NCI-H2196 (cell line): ENCODE measurements around the gene RAD51B.
"Not testable (repeated sequence)": the region's sequence is repeated elsewhere in the genome, so short reads cannot be mapped to it uniquely, and the experiment has no call there.

Experiments
- DNase-seq: peaks from one replicate; lab custom pipeline; 2025; ENCODE audit not compliant: unreplicated experiment; lab: John Stamatoyannopoulos, UW

Gene RAD51B

DNA sequence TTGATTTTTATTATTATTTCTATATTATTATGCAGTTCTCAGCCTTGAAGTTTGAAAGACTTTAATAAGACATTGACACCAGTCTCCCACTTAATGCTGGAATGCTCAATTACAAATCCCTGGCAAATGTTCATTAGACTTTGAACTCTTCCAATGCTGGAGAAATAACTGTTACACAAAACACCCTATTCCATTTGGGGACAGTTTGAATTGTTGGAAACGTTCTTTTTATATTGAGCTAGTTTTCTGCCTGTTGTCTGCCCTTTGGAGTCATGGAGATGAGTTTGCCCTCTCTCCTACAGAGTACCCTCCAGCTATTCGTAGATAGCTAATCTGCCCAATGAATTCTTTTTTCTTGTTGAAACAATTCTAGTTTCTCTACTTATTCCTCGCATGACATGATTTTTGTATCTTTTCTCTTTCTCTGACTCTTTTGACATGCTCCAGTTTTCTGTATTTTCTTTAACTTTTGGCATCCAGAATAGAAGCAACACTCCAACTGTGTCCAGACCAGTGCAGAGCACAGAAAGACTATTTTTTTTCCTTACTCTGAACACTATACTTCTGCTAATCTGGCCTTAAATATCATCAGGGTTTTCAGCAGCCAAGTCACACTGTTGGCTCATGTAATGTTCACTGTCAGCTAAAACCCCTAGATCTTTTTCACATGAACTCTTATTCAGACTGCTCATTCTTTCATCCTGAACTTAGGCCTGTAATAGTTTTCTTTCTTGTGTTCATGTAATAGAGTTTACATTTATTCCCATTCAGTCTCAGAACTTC is 379.3 kb downstream of the RAD51B start:
- DNase-seq: no peak

GRCh38 chr14:68199554-68200151 is 380.1 kb downstream of the RAD51B start:
- DNase-seq: no peak

DNA sequence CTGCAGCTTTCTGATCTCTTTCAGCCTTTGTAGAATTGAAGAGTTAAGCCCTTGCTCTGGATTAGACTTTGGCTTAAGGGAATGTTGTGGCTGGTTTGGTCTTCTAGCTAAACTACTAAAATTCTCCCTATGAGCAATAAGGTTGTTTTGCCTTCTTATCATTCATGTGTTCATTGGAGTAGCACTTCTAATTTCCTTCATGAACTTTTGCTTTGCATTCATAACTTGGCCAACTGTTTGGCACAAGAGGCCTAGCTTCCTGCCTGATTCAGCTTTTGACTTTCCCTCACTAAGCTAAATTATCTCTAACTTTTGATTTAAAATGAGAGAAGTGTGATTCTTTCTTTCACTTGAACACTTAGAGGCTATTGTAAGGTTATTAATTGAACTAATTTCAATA is 384.3 kb downstream of the RAD51B start:
- DNase-seq: no peak

- no peak for DNase-seq
Observed at GRCh38 chr14:68208218-68208617, 388.6 kb downstream of the RAD51B start.

DNA sequence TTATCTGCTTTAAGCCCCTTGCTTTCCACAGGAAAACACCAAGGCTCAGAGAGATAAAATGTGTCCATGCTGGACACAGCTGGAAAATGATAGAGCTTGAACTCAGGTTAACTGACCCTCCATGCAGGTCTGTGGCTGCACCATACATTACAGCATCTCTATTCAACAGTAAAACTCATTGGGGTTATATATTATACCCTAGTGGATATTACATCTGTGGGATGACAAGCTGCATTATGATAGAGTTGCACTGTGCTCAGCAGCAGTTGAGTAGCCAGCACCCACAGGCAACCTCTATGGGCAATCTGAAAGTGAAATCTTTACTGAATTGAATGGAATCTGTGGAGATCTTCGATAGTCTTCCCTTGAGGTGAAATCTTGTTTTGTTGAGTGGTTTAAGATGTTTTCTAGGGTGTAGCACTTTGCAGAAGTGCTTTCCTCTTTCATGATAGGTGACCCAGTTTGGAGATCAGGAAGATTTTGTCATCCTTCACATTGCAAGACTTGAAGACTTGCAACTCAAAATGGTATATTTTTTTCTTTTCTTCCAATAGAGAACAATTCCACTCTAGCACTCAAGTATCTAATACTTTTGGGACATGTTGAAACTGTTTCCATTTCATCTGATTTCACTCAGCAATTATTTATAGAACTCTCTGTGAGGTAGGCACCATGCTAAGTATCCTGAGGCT is 389.2 kb downstream of the RAD51B start:
- DNase-seq: no peak

DNA sequence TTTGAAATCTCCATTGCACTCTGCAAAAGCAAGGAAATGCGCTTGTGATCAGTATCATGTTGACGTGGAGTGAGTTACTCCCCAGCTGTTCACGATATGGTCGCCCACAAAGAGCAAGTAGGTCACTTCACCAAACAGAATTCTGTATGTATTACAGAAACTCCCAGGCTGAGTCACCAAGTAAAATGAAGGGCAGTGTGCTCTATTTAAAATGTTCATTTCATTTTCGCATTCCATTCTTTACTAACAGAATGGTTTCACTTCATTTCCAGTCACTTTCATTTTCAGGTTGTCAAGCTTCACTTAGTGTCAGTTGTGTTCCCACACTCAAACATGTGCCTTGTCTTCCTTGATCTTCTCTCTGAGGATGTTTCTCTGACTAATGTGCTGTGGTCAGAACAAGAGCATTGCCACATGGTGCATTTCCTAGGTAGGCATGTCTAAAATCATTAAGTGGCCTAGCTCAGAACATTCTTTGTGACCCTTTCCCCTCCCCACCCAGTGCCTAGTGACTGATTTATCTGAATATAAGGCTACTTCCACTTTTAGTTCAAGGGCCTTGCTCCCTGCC is 391.2 kb downstream of the RAD51B start:
- DNase-seq: no peak

- no peak for DNase-seq
Observed at GRCh38 chr14:68211421-68211820, 391.8 kb downstream of the RAD51B start.

GRCh38 chr14:68211886-68212285 is 392.3 kb downstream of the RAD51B start:
- no peak for DNase-seq

DNA sequence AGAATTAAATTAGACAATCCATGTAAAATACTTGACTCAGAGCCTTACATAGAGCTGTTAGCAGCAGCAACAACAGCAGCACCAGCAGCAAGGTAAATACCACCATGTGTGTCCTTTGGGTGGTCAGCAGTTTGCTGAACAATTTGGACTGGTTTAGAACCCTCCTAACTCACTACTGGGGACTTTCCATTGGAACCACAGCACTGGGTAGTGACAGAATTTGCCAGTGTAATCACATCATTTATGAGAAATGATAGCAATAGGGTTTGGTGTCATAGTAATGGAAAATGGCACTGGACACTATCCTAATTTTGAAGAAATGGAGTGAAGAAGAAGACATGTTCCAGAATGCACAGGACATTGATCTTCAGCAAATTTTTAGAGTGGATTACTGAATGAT is 392.8 kb downstream of the RAD51B start:
- no peak for DNase-seq

DNA sequence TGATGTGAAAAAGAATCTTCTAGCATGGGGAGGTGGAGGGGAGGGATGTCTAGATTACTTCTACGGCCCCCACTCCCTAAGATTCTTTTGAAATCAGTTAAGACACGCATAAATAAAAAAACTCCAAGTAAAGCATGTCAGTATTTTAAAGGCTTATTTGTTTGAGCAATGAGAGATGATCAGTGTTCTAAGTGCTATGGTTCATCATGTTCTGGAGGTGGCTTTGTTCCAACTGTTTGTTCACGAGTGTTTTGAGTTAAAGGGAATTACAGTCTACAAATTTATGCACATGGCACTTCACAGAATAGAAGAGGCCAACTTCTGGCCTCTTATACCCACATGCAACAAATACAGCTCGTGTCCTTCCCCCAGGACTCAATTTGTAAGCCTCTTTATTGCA is 394.9 kb downstream of the RAD51B start:
- DNase-seq: no peak

- no peak for DNase-seq
Observed at GRCh38 chr14:68215629-68216028, 396.1 kb downstream of the RAD51B start.

DNA sequence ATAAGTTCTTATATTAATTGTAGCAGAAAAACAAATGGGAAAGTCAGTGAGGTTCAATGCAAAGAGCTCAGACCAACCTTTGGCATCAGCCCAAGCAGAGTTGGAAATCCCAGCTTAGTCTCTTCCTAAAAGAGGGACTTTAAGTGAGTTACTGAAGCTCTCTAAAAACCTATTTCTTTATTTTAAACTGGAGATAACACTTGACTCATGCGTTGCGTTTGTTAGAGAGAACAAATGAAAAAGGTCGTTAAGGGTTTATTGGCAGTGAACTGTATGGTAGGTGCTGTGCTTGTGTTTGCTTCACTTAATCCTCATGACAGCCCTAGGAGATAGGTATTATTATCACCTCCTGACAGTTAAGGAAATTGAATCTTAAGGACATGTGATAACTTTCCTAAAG is 396.5 kb downstream of the RAD51B start:
- DNase-seq: no peak

GRCh38 chr14:68216957-68217356 is 397.4 kb downstream of the RAD51B start:
- DNase-seq: no peak

DNA sequence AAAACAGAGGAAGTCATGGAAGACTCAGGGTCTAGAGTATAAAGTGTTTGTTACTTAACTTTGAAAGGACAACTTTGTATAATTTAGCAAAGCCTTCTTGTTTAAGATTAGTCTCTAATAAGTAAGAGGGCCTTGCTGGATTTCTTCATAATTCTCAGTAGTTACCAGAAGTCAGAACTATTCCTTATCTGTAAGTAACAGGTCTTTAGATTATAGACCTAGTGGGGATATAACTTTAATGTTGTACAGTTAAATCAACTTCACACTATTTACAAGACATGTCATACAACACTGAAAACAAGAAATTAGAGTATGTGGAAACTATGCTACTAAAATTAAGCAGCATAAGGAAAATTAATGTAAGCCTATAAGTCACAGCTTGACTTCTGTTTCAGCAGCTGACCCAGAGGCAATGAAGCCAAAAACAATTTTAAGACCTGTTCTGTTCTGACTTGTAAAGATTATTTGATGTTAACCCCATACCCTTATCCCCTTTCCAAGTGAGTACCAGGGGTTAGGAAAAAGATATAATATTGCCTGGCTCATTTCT is 398.3 kb downstream of the RAD51B start:
- DNase-seq: no peak

DNA sequence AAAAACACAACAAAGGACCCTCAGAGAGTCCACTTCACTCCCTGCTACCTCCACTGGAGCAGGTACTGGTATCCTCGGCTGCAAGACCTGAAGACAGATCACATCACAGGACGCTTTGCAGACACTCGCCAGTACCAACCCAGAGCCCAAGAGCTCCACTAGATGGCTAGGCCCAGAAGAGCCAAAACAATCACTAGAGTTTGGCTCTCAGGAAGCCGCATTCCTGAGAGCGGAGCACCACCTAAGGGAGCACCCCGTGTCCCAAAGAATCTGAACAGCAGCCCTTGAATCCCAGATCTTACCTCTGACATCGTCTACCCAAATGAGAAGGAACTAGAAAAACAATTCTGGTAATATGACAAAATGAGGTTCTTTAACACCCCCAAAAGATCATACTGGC is 399.8 kb downstream of the RAD51B start:
- DNase-seq: no peak

DNA sequence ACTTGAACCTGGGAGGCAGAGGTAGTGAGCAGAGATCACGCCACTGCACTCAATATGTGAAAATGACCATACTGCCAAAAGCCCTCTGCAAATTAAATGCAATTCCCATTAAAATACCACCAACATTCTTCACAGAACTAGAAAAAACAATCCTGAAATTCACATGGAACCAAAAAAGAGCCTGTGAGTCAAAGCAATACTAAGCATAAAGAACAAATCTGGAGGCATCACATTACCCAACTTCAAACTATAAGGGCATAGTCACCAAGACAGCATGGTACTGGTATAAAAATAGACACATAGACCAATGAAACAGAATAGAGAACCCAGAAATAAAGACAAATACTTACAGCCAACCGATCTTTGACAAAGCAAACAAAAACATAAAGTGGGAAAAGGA is 401.5 kb downstream of the RAD51B start:
- DNase-seq: not testable (repeated sequence)

DNA sequence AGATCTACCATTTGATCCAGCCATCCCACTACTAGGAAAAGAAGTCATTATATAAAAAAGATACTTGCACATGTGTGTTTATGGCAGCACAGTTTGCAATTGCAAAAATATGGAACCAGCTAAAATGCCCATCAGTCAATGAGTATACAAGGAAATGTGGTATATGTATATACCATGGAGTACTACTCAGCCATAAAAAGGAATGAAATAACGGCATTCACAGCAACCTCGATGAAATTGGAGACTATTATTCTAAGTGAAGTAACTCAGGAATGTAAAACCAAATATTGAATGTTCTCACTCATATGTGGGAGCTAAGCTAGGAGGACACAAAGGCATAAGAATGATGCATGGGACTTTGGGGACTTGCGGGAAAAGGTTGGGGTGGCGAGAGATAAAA is 402.6 kb downstream of the RAD51B start:
- no peak for DNase-seq

- DNase-seq: no peak
Observed at GRCh38 chr14:68222726-68223125, 403.1 kb downstream of the RAD51B start.

- no peak for DNase-seq
Observed at GRCh38 chr14:68223631-68224030, 404.1 kb downstream of the RAD51B start.

DNA sequence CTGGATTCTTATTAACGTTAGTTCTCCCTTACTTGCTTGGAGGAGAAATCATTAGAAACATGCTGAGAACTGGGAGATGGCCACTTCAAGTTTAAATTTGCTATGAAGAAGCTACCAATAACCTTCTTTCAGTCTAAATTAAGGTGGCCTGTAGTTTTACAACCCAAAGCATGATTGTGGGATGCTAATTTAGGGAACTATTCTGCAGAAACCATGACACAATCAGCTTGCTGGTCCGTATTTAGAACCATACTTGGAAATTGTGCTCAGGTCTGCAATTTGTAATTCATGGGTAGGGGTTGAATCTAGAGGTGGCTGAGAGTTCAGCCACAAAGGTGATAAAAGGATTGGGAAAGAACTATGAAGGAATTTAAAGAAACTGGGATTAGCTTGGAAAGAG is 405.7 kb downstream of the RAD51B start:
- no peak for DNase-seq

GRCh38 chr14:68226523-68226922 is 406.9 kb downstream of the RAD51B start:
- DNase-seq: no peak

DNA sequence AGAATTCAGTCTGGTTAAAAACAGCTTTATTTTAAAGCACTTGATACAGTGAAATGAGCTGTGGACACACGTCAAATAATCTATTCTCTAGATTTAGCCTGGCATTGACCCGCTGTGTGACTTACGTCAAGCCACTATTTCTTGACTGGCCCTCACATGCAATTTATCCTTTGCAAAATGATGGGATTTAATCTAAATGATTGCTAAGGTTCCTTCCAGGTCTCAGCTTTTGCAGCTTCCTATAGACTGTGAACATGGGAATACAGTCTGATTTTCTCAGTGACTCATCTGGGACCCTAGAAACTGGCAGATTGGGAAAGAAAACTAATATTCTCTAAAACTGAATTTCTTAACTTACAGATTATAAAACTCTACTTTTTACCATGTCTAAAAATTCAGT is 409.1 kb downstream of the RAD51B start:
- no peak for DNase-seq
